B cell (primary cell): Measurements from ENCODE around the gene TIGD6.

Experiments used
- CTCF ChIP-seq: fragments of 200-600 bp; IDR thresholded peaks from one replicate; pipeline ENCODE4 v1.8.0; 2022; ENCODE audit warnings: antibody characterized with exemption, mild to moderate bottlenecking
- EZH2 ChIP-seq: IDR thresholded peaks from 2 replicates; pipeline ENCODE4 v1.6.1; 2012; ENCODE audit warnings: borderline replicate concordance, low read depth, mild to moderate bottlenecking, moderate library complexity, low read length; ENCODE audit not compliant: insufficient read depth, poor library complexity, severe bottlenecking

- TF ChIP-seq CTCF (no peak), EZH2 (no peak)
These were observed 5.9 kb upstream of the TIGD6 start for GRCh38 chr5:150006318-150006717.
